Upper lobe of left lung (tissue), 6 donors: ENCODE measurements around the gene RCE1. TPM values are rescaled to one million over a fixed set of nuclear protein-coding genes. Genes with fewer than 3 reads are reported as not detected.

Experiments
- ATAC-seq, 2 donors: fragments of 200-7000 bp; cut with Tn5 transposase; one replicate each; pipeline ENCODE4 v1.9.1; 2022; ENCODE audit warnings: mild to moderate bottlenecking in 2 of 2, moderate library complexity in 2 of 2; ENCODE audit not compliant: low FRiP score in 2 of 2
- DNase-seq, 2 donors: peaks; one replicate each; pipeline ENCODE4 v3.0.0-alpha.2; 2019 to 2020
- H3K27ac ChIP-seq, 4 donors: fragments of 200-600 bp; sonication (generic); one replicate each; pipeline ENCODE4 v1.5.1; 2016 to 2019
- H3K27me3 ChIP-seq, 4 donors: fragments of 200-600 bp; sonication (generic); one replicate each; pipeline ENCODE4 v1.5.1; 2017 to 2019
- H3K36me3 ChIP-seq, 4 donors: fragments of 200-600 bp; sonication (generic); one replicate each; pipeline ENCODE4 v1.5.1; 2016 to 2019
- H3K4me1 ChIP-seq, 4 donors: fragments of 200-600 bp; sonication (generic); one replicate each; pipeline ENCODE4 v1.5.1; 2018 to 2019
- H3K4me3 ChIP-seq, 4 donors: fragments of 200-600 bp; sonication (generic); one replicate each; pipeline ENCODE4 v1.5.1; 2017 to 2019; ENCODE audit warnings: mild to moderate bottlenecking in 2 of 4, moderate library complexity in 1 of 4
- H3K9me3 ChIP-seq, 4 donors: fragments of 200-600 bp; sonication (generic); one replicate each; pipeline ENCODE4 v1.5.1; 2018 to 2019
- EP300 ChIP-seq, 4 donors: sonication (generic); formaldehyde crosslinking; IDR thresholded peaks; one replicate each; pipeline ENCODE4 v1.5.1; 2017; ENCODE audit warnings: antibody characterized with exemption in 4 of 4, control low read depth in 2 of 4
- POLR2A ChIP-seq, 4 donors: fragments of 450-650 bp; IDR thresholded peaks; one replicate each; pipeline ENCODE4 v1.5.1; 2016 to 2017; ENCODE audit warnings: antibody characterized with exemption in 4 of 4, mild to moderate bottlenecking in 2 of 4
- POLR2AphosphoS5 ChIP-seq, 2 donors: sonication (generic); formaldehyde crosslinking; IDR thresholded peaks; one replicate each; pipeline ENCODE4 v1.5.1; 2017; ENCODE audit warnings: antibody characterized with exemption in 2 of 2
- WGBS, 2 donors: methylation state at CpG; one replicate each; pipeline ENCODE4 v1.1.5; 2017 to 2018; 5-methylcytosine and 5-hydroxymethylcytosine counted together
- total RNA-seq, 6 donors: library from RNA; depleted of rRNA in 4 of 6; stranded (reverse); fragments of >200 nt in 4 of 6; gene quantifications; one replicate each; pipeline versions ENCODE4 v1.1.0 to v1.2.1, GENCODE V29; 2016 to 2021
- TF ChIP-seq, protein P1 (sequence below), 6 experiments: fragments of 450-650 bp in 4 of 6; fragments of 200-600 bp in 2 of 6; sonication (generic) in 2 of 6; IDR thresholded peaks; one replicate each; pipeline ENCODE4 v1.5.1; 2016 to 2019; ENCODE audit warnings: antibody characterized with exemption in 6 of 6
- donor health status: DM: no; HTN: no; CAD: no; lungs with moderate emphysema.
- donor health status: DM: no; HTN: yes; CAD: no; lungs with severe emphysema.

The RCE1 gene
- total RNA-seq, 6 donors from 2014 or later = 7.2 to 28.6 (median 17.5) TPM

DNA sequence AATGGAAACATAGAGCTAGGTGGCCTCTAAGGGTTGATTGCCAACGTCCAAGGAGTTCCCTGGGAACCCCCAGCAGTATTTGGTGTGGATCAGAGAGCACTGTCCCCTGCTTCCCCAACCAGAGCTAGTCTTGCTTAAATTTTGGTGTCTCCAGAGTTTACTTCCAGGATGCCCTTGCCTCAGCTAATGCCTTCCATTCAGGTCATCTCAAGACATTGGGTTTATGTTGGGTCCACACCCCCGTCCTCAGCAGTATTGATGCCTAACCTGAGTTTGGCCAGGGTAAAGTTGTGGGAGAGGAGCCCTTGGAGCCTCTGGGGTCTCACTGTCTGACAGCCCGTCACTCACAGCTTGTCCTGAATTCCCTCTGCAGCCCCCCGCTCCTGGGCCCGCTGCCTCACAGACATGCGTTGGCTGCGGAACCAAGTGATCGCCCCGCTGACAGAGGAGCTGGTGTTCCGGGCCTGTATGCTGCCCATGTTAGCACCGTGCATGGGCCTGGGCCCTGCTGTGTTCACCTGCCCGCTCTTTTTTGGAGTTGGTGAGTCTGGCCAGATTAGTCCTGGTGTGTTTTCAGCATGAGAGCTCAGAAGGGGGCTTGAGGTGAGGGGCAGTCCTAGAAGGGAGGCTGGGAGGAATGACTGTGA lies 1.4 kb downstream of the RCE1 start:
- TF ChIP-seq, protein P1, sequence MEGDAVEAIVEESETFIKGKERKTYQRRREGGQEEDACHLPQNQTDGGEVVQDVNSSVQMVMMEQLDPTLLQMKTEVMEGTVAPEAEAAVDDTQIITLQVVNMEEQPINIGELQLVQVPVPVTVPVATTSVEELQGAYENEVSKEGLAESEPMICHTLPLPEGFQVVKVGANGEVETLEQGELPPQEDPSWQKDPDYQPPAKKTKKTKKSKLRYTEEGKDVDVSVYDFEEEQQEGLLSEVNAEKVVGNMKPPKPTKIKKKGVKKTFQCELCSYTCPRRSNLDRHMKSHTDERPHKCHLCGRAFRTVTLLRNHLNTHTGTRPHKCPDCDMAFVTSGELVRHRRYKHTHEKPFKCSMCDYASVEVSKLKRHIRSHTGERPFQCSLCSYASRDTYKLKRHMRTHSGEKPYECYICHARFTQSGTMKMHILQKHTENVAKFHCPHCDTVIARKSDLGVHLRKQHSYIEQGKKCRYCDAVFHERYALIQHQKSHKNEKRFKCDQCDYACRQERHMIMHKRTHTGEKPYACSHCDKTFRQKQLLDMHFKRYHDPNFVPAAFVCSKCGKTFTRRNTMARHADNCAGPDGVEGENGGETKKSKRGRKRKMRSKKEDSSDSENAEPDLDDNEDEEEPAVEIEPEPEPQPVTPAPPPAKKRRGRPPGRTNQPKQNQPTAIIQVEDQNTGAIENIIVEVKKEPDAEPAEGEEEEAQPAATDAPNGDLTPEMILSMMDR (IDR thresholded peaks at IDR 0.05) = no peak
- no peak for TF ChIP-seq EP300 (IDR thresholded peaks at IDR 0.05)
- no peak for TF ChIP-seq POLR2A (IDR thresholded peaks at IDR 0.05)
- no peak for TF ChIP-seq POLR2AphosphoS5 (IDR thresholded peaks at IDR 0.05)
- H3K36me3 ChIP-seq = peaks cover 0 to 40% (median 28%) of the 10 kb centered on the region in 4 donors

DNA sequence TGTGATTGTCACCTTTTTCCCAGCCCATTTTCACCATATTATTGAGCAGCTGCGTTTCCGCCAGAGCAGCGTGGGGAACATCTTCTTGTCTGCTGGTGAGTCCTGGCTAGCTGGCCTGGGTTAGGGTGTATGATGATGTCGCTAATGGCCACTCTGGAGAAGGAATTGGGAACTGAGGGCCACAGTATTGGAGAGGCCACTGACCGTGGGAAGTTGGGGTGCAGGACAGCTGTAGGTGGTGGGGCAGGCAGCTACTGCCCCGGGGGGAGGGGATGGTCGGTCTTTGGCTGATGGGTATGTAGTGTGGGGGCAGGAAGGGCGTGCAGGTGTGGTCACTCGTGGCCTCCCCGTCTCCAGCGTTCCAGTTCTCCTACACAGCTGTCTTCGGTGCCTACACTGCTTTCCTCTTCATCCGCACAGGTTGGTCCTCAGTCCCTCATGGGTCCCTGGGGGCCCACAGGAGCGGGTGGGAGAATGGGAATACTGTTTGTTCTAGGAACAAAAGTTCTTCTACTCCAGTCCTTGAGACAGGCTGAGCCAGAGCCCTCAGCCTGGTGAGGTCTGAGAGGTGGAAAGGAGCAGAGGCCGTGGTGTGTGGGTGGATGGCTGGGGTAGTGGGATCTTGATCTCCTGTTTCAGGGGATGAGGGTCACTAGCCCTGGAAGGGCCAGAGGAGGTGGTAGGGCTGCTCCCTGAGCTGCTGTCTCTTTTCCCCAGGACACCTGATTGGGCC lies 2.1 kb downstream of the RCE1 start:
- Histone ChIP-seq H3K36me3 (peaks cover 0 to 40% (median 28%) of the 10 kb centered on the region in 4 donors), H3K27me3 (no peaks in the 10 kb centered on the region), H3K9me3 (no peaks in the 10 kb centered on the region), H3K4me1 (peaks cover 19 to 38% (median 31%) of the 10 kb centered on the region in 4 donors), H3K4me3 (no peak overlapping the region), H3K27ac (no peak overlapping the region)
- ATAC-seq (no peak), DNase-seq (peak; percentile 15 to 25)
- TF ChIP-seq POLR2AphosphoS5 (IDR thresholded peaks at IDR 0.05) (no peak), EP300 (IDR thresholded peaks at IDR 0.05) (no peak), POLR2A (IDR thresholded peaks at IDR 0.05) (no peak)
- TF ChIP-seq, protein P1 (IDR thresholded peaks at IDR 0.05) = no peak
- WGBS, 2 donors = 94 to 95% methylated on average over 11 to 14 of the region's 15 CpGs

More for the DNA sequence above, 1.4 kb downstream of the RCE1 start:
- H3K27me3 ChIP-seq = no peaks in the 10 kb centered on the region
- H3K4me1 ChIP-seq = peaks cover 19 to 38% (median 31%) of the 10 kb centered on the region in 4 donors
- WGBS, 2 donors = 88 to 91% methylated on average over 10 to 12 of the region's 12 CpGs
- H3K4me3 ChIP-seq = peak overlapping the region in 2 of 4 donors; percentile 74 to 94
- DNase-seq (peak; percentile 17 to 65), ATAC-seq (no peak)
- no peak overlapping the region for H3K27ac ChIP-seq
- H3K9me3 ChIP-seq = no peaks in the 10 kb centered on the region

DNA sequence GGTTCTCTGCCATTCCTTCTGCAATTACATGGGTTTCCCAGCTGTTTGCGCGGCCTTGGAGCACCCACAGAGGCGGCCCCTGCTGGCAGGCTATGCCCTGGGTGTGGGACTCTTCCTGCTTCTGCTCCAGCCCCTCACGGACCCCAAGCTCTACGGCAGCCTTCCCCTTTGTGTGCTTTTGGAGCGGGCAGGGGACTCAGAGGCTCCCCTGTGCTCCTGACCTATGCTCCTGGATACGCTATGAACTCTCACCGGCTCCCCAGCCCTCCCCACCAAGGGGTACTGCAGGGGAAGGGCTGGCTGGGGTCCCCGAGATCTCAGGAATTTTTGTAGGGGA lies 2.6 kb downstream of the RCE1 start:
- DNase-seq (peak; percentile 13 to 49), ATAC-seq (no peak)
- H3K36me3 ChIP-seq = peaks cover 0 to 40% (median 28%) of the 10 kb centered on the region in 4 donors
- WGBS, 2 donors = 89 to 95% methylated on average over 9 of the region's 9 CpGs
- H3K9me3 ChIP-seq = no peaks in the 10 kb centered on the region
- H3K27me3 ChIP-seq = no peaks in the 10 kb centered on the region
- H3K4me1 ChIP-seq = peaks cover 19 to 34% (median 29%) of the 10 kb centered on the region in 4 donors
- no peak overlapping the region for H3K27ac ChIP-seq
- no peak overlapping the region for H3K4me3 ChIP-seq
- TF ChIP-seq, protein P1 (IDR thresholded peaks at IDR 0.05) = no peak
- no peak for TF ChIP-seq EP300 (IDR thresholded peaks at IDR 0.05)
- no peak for TF ChIP-seq POLR2A (IDR thresholded peaks at IDR 0.05)
- no peak for TF ChIP-seq POLR2AphosphoS5 (IDR thresholded peaks at IDR 0.05)

DNA sequence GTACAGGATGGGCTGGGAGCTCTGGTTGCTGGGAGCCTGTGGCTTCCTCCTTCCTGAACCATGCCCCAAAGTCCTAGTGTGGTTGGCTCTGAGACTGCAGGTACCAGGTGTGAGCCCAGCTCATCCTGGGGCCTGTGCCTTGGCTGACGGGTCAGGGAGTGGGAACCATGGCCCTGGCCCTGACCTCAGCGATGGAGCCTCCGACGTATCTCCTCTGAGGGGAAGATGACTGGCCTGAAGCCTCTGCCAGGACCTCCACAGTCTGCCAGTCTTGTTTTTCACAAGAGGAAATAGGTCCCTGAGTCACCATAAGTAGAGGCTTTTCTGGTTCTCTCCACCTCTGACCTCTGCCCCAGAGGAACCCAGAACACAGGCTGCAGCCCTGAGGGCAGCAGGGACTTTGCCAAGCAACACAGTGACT lies 3.4 kb downstream of the RCE1 start:
- H3K4me1 ChIP-seq = peaks cover 18 to 26% (median 23%) of the 10 kb centered on the region in 4 donors
- no peak for ATAC-seq
- no peak overlapping the region for H3K4me3 ChIP-seq
- WGBS, 2 donors = 95 to 97% methylated on average over 4 of the region's 4 CpGs
- peak in 1 of 2 donors; percentile 17 for DNase-seq
- H3K36me3 ChIP-seq = peaks cover 0 to 40% (median 28%) of the 10 kb centered on the region in 4 donors
- TF ChIP-seq, protein P1 (IDR thresholded peaks at IDR 0.05) = no peak
- TF ChIP-seq POLR2AphosphoS5 (IDR thresholded peaks at IDR 0.05) (no peak), POLR2A (IDR thresholded peaks at IDR 0.05) (no peak), EP300 (IDR thresholded peaks at IDR 0.05) (no peak)
- no peaks in the 10 kb centered on the region for H3K27me3 ChIP-seq
- no peaks in the 10 kb centered on the region for H3K9me3 ChIP-seq
- no peak overlapping the region for H3K27ac ChIP-seq
